GM12801 (cell line): ENCODE measurements around the gene PIPOX.

Experiments
- CTCF ChIP-seq: IDR thresholded peaks from one replicate; pipeline ENCODE4 v1.5.1; 2011; ENCODE audit warnings: control low read depth; ENCODE audit not compliant: insufficient read length; ENCODE audit errors: extremely low read depth

Gene PIPOX

DNA sequence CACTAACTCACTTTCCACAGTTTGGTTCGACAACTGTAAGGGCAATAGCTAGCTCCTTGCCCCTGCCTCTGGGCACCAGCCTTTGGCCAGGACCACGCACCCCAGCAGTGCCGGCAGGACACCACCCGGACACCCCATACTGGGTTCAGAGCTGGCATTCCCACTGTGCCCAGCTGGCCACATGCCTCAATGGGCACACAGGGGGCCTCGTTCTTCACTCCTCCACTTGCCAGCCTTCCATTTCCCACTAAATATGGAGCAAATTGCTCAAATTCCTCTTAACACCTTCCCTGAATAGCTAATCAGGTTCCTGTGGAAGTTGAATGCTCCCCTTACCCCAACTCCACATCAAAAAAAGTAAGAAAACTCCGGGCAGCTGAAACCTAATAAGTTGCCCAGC is 52.5 kb downstream of the PIPOX start:
- TF ChIP-seq CTCF: no peak

GRCh38 chr17:29096094-29096493 is 53.2 kb downstream of the PIPOX start:
- TF ChIP-seq CTCF: no peak

DNA sequence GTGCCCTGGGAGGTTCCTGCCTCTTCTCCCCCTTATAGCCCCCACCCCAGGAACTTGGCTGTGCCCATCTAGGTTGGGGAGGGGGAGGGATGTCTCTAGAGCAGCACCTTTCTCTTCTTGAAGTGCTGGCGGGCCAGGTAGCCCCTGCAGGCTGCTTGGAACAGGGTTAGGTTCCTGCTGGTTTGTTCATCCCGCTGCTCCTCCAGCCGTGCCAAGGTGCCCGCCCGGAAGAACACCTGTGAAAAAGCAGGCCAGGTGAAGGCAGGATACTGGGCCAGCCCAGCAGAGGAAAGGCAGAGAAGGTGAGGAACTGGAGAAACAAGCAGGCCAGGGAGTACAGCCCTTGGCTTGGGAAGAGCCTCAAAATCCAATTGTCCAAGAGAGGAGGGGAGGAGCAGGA is 56.6 kb downstream of the PIPOX start:
- no peak for TF ChIP-seq CTCF

- no peak for TF ChIP-seq CTCF
Measured at GRCh38 chr17:29100296-29100695, 57.4 kb downstream of the PIPOX start.

DNA sequence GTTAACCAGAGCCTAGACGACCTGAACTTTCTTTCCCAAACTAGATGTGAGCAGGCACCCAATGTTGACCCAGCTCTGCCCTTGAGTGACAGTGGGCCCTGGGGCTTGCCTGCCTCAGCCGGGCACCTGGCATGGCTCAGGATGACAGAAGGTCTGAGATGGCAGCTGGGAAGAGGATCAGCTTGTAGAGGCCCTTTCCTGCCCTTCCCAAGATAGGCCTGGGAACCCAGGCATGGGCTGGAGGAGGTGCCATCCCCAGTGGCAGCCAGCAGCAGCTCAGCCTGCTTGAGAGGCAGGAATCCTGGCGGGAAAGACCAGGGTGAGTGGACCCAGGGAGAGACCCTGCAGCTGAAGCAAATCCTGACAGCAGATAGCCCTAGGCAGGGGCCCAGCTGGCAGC is 59.1 kb downstream of the PIPOX start:
- no peak for TF ChIP-seq CTCF

- TF ChIP-seq CTCF: no peak
Measured at GRCh38 chr17:29102741-29103181, 59.8 kb downstream of the PIPOX start.

DNA sequence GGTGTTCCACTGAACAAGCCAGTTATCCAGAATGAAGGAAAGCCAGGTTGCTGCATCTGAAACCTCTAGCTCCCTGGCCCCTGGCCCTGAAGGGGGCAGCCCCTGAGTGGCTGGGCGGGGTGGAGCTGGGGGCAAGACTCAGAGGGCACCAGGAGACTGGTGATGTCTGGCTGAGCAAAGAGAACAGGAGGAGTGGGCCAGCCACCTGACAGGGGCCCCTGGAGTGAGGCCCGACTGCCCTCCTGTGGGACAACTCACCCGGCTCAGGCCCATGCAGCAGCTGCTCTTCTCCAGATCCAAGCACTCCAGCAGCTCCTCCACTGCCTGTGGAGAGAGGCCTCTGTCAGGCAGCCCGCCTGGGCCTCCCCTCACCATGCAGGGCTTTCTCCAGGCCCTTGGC is 60.4 kb downstream of the PIPOX start:
- no peak for TF ChIP-seq CTCF
